MM.1S (cell line): ENCODE results near the gene HIBADH.

Experiments used
- CTCF ChIP-seq: fragments of 300-600 bp; sonication (generic); IDR thresholded peaks from 2 replicates; pipeline ENCODE4 v1.5.1; 2016; ENCODE audit warnings: antibody characterized with exemption, low read length, mixed read lengths
- EZH2 ChIP-seq: fragments of 300-600 bp; sonication (generic); optimal IDR thresholded peaks from 2 replicates; pipeline ENCODE3; 2017; ENCODE audit warnings: low read depth, mild to moderate bottlenecking, antibody characterized with exemption, low read length, mixed read lengths

GRCh38 chr7:27662490-27663205, at the start of gene HIBADH:
- TF ChIP-seq CTCF (no peak), EZH2 (no peak)
